ENCODE measurements around the gene TSFM.
A peak's percentile ranks its signal among the peaks of the same experiment; 100 is the strongest.

DNA sequence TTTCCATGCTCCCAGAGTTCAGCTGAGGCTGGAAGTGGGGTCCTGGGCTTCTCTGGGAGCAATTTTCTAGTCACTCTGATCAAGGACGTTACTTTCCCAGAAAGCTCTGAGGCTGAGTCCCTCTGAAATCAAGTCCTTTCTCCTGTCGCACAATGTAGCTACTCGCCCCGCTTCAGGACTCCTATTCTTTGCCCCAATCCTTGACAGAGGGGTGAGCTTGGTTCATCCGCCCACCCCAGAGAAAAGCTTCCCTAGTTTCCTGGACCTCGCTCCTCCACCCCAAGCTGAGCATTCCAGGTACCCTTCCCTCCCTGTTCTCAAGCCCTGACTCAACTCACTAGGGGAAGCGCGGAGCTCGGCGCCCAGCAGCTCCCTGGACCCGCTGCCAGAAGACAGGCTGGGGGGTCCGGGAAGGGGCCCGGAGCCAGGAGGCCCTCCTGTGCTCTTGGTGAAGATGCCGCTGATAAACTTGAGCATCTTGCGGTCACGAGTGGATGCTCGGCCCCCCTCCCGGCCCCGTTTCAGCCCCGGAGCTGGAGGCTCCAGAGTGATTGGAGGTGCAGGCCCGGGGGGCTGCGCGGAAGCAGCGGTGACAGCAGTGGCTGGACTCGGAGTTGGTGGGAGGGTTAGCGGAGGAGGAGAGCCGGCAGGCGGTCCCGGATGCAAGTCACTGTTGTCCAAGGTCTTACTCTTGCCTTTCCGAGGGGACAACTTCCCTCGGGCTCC is 45.7 kb upstream of the TSFM start:
- TF ChIP-seq, protein P1, sequence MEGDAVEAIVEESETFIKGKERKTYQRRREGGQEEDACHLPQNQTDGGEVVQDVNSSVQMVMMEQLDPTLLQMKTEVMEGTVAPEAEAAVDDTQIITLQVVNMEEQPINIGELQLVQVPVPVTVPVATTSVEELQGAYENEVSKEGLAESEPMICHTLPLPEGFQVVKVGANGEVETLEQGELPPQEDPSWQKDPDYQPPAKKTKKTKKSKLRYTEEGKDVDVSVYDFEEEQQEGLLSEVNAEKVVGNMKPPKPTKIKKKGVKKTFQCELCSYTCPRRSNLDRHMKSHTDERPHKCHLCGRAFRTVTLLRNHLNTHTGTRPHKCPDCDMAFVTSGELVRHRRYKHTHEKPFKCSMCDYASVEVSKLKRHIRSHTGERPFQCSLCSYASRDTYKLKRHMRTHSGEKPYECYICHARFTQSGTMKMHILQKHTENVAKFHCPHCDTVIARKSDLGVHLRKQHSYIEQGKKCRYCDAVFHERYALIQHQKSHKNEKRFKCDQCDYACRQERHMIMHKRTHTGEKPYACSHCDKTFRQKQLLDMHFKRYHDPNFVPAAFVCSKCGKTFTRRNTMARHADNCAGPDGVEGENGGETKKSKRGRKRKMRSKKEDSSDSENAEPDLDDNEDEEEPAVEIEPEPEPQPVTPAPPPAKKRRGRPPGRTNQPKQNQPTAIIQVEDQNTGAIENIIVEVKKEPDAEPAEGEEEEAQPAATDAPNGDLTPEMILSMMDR (conservative IDR thresholded peaks at IDR 0.05 in 1 of 2, IDR thresholded peaks at IDR 0.05 in 1 of 2; ENCODE audit: low read depth in 1 of 2, low read length in 2 of 2) = no peak
- peak; percentile 98 for TF ChIP-seq EZH2 (IDR thresholded peaks at IDR 0.05; ENCODE audit: low read length, missing control alignments)

Measured in fibroblast of lung (primary cell).